ENCODE data around the gene PHOSPHO1.

PHOSPHO1 gene

GRCh38 chr17:49191917-49192741, 38.5 kb downstream of the PHOSPHO1 start (continued):
- TF ChIP-seq ZNF148 (tag by site-specific recombination; IDR thresholded peaks at IDR 0.05; ENCODE audit: borderline replicate concordance) (peak; percentile 91), ZBTB26 (tag by site-specific recombination; optimal IDR thresholded peaks at IDR 0.05) (peak; percentile 73), ZNF449 (tag by site-specific recombination; IDR thresholded peaks at IDR 0.05) (no peak; the same call in 1 of the 2 replicates), ZNF777 (tag by site-specific recombination; IDR thresholded peaks at IDR 0.05; ENCODE audit: borderline replicate concordance) (peak; percentile 67), ZNF768 (tag by site-specific recombination; IDR thresholded peaks at IDR 0.05) (no peak), ZNF24 (tag by site-specific recombination; IDR thresholded peaks at IDR 0.05) (peak; percentile 84; the same call in 1 of the 2 replicates), ELK4 (IDR thresholded peaks at IDR 0.05; ENCODE audit: borderline replicate concordance, low read depth, low read length) (peak; percentile 38; the same call in 1 of the 2 replicates), ZNF350 (tag by site-specific recombination; IDR thresholded peaks at IDR 0.05) (no peak), WT1 (tag by site-specific recombination; IDR thresholded peaks at IDR 0.05) (peak; percentile 52; the same call in 1 of the 2 replicates), ZNF677 (tag by site-specific recombination; IDR thresholded peaks at IDR 0.05) (no peak), ZNF670 (tag by site-specific recombination; IDR thresholded peaks at IDR 0.05; ENCODE audit: low read depth) (no peak), ZBTB8A (tag by site-specific recombination; IDR thresholded peaks at IDR 0.05) (peak; percentile 47; the same call in 1 of the 2 replicates), ZBTB48 (tag by site-specific recombination; IDR thresholded peaks at IDR 0.05) (peak; percentile 94), PATZ1 (tag by site-specific recombination; IDR thresholded peaks at IDR 0.05) (peak; percentile 97), ATF2 (tag by site-specific recombination; IDR thresholded peaks at IDR 0.05; ENCODE audit: low read depth) (no peak)

All from HEK293 (cell line).